DMS79 treated with DMSO at 0.1 percent for 48 hours (cell line): ENCODE measurements around the gene SAMD1.
A peak's percentile ranks its signal among the peaks of the same experiment; 100 is the strongest.

Experiments used
- DNase-seq: peaks from one replicate; lab custom pipeline; 2025; lab: John Stamatoyannopoulos, UW

SAMD1 gene

GRCh38 chr19:14090509-14091080, at the start of gene SAMD1:
Gene SAMD1 (minus strand): TSS chr19:14090751.
- DNase-seq = peak; percentile 35

DNA sequence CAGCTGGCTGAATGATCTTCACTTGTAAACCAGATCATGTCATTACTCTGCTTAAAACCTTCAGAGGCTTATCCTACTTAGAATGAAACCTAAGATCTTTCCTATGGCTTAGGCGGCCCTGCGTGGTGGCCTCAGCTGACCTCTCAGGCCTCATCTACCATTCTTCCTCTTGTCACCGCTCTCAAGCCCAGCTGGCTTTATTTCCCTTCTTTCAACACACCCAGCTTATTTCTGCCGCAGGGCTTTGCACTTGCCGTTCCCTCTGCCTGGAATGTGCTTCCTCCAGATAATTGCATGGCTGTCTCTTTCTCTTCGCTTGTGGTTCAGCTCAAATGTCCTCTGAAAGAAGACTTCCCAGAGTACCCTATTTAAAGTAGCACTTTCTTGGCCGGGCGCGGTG, 49.4 kb upstream of the SAMD1 start:
- no peak for DNase-seq

DNA sequence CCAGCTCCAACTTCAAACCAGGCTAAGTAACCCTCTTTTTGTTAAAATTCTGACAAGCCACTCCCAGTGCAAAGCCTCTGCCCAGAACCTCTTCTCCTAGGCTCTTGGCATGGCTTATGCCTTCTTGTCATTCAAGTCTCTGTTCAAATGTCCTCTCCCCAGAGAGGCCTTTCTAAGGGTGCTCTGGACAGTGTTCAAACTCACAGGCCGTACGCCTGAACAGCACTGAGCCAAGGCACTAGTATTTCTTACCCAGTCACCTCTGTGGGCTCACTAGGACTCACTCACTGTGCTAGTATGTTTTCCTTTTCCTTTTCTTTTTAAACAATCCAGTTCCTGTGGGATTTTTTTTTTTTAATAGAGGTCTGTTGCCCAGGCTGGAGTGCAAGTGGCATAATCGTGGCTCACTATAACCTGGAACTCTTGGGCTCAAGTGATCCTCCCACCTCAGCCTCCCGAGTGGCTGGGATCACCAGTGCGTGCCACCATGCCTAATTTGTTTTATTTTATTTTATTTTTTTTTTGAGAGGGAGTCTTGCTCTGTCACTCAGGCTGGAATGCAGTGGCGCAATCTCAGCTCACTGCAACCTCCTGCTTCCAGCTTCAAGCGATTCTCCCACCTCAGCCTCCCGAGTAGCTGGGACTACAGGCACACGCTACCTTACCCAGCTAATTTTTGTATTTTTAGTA, 48.2 kb upstream of the SAMD1 start:
- DNase-seq = peak; percentile 12

- peak; percentile 100 for DNase-seq
Observed at GRCh38 chr19:14136509-14137281, 46.1 kb upstream of the SAMD1 start, which contains the start of gene ASF1B. Gene ASF1B (minus strand): TSS chr19:14136589. CDS start chr19:14136456, 133 bp downstream.

GRCh38 chr19:14135985-14136508, 45.5 kb upstream of the SAMD1 start:
- no peak for DNase-seq

DNA sequence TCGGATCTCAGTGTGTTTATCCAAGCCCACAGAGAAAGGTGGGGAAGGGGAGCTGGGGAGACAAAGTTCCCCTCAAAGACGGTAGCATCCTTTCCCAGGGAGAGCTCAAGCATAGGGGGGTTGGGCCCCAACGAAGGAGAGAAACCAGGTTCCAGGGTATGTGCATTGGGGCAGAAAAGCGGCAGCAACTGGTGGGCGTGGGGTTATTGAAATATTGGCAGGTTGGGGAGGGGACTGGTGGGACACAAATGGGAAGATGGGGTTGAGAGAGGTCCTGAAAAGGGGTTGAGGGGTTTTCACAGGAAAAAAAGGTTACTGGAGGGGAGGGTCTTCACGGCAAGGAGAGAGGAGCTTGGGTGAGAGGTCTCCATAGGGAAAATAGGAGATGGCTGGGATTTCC, 44.8 kb upstream of the SAMD1 start:
- DNase-seq = no peak

- no peak for DNase-seq
Observed at GRCh38 chr19:14127929-14128509, 37.5 kb upstream of the SAMD1 start.

GRCh38 chr19:14127176-14127575, 36.6 kb upstream of the SAMD1 start:
- DNase-seq = no peak

DNA sequence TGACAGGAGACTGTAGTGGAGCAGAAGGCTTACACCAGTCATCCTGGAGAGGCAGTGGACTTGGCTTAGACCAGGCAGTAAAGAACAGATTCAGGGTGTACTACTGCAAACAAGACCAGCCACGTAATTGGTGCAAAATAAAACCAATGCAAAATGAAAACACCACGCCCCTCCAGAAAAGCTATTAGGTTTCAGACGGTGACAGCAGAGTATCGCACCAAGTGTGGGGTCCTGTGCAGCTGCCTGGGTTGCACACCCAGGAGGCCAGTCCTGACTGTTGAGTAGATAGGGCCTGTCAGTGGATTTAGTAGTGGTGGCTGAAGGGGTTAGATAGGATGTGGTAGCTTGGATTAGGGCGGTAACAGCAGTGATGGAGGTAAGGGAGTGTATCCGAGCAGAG, 32.4 kb upstream of the SAMD1 start:
- DNase-seq = no peak

DNA sequence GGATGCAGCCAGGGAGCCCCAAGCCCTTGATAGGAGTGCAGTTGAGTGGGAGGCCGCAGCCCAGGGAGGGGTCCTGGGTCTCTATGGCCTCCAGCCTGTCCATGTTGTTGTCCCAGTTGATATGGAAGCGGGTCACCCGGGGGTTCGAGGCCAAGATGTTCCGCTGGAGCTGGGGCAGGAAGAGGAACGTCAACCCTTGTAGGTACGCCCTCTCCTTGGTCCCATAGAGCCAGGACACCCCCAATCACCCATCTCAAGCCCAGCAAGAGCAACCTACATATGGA, 29.9 kb upstream of the SAMD1 start:
- DNase-seq = no peak

DNA sequence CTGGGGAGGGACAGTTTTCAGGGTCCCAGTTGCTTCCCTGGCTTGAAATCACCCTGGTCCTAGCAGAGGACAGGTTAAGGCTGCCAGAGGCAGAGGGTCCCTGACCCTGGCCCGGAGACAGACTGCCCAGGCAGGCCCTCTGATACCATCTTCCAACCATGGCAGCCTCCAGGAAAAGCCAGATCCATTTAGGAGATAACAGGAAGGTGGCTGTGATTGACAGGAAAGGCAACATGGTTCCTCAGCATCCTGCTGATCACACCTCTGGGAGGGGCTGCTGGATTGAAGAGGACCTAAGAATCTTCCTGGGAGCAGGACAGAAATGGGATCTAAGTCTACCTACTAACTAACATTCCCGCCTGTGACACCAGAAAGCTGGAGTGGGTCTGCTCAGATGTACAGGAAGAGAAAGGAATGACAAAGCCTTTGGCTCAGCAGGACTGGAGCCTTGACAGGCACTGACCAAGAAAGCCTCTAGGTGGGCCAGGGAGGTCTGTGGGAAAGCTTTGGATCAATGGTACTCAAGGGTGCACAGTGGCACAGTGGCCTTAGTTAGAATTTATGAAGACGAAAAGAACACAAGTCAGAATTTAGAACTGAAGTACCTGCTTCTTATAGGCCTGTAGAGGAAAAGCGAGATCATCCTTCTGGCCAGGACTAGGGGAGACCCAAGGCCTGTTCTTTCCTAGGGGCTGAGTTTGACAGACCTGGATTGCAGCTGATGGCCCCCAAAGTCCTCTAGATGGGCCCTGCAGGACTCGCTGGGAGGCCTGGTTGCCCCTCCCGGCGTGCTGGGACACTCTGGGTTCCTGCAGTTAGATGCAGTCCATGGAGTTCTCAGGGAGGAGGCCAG, 29.3 kb upstream of the SAMD1 start:
- DNase-seq = no peak

- DNase-seq = no peak
Observed at GRCh38 chr19:14119146-14119545, 28.6 kb upstream of the SAMD1 start.

- peak; percentile 20 for DNase-seq
Observed at GRCh38 chr19:14118165-14119051, 27.9 kb upstream of the SAMD1 start.

GRCh38 chr19:14117668-14118164, 27.2 kb upstream of the SAMD1 start, which contains the start of gene PRKACA:
Gene PRKACA (minus strand): TSS chr19:14117762. CDS start chr19:14117547, 215 bp downstream.
- peak; percentile 95 for DNase-seq

GRCh38 chr19:14116918-14117578, 26.5 kb upstream of the SAMD1 start:
- DNase-seq = no peak

DNA sequence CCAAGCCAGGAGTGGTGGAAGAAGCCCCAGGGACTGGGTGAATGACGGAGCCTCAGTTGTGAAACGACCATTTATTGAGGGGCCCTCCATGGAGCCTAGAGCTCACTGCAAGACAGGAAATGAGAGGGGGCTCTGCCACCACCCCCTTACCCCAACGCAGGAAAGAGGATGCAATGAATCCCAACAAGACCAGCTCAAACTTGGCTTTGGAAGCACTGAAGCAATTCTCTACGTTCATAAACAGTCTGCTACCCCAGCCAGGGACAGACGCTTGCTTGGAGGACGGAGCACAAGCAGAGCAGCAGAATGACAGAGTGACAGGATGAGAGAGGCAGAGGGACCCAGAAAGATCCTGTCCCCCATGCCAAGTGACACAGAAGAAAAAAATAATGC, 26.0 kb upstream of the SAMD1 start:
- DNase-seq = no peak

GRCh38 chr19:14115756-14116155, 25.2 kb upstream of the SAMD1 start:
- no peak for DNase-seq

DNA sequence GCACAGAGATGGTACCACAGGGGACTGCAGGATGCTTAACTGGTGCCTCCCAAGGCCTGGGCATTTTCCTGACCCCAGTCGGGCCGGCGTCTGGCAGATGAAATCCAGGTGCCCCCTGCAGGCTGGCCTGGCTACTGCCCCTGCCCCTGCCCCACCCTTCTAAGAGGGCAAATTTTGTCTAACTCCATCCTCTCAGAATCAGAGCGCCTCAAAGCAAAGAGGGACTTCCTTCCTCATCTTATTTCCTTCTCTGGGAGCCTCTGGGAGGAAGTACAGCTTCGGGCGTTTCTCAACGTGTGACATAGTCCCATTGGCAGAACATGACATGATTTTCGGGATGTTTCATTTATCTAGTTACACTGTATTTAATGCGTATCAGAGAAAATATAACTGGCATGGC, 24.3 kb upstream of the SAMD1 start:
- DNase-seq = no peak

GRCh38 chr19:14114439-14114838, 23.9 kb upstream of the SAMD1 start:
- no peak for DNase-seq
